ENCODE results near the gene CFAP53.
"Not testable (repeated sequence)": the region's sequence is repeated elsewhere in the genome, so short reads cannot be mapped to it uniquely, and the experiment has no call there.

Gene CFAP53

GRCh38 chr18:50272568-50272967, 6.3 kb upstream of the CFAP53 start:
- no peak for DNase-seq (ENCODE audit: low read depth)

GRCh38 chr18:50268022-50268747, 1.9 kb upstream of the CFAP53 start:
- peak; percentile 62 for DNase-seq (ENCODE audit: low read depth)

DNA sequence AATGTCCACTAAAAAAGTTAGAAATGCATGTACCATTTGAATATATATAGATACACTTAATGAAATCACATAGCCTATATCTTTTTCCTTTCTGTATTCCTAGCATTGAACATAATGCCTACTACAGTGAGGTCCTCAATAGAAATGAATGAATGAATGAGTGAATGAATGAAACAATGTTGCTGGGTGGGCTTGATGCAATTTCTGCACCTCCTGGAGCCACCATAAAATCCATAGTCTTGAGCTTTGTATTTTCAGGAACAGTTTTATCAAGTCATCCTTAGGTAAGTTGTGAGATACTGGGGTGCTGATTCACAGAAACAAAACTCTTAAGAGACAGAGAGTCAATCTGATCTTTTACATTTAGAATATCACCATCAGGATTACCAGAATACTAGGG, 3.3 kb downstream of the CFAP53 start:
- DNase-seq (ENCODE audit: low read depth) = no peak

- DNase-seq (ENCODE audit: low read depth) = no peak
These were observed 15.4 kb downstream of the CFAP53 start for GRCh38 chr18:50250935-50251334.

- no peak for DNase-seq (ENCODE audit: low read depth)
These were observed 16.7 kb downstream of the CFAP53 start for GRCh38 chr18:50249576-50249975.

DNA sequence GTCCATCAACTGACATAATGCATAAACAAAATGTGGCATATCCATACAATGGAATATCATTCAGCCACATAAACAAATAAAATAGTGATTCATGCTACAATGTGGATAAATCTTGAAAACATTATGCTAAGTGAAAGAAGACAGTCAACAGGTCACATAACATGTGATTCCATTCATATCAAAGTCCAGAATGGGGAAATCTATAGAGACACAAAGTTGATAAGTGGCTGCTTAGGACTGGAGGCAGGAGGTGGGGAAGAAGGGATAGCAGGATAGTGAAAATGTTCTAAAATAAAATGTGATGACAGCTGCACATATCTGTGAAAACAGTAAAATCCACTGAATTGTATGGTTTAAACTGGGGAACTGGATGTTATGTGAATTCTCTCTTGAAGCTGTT, 18.7 kb downstream of the CFAP53 start:
- no peak for DNase-seq (ENCODE audit: low read depth)

DNA sequence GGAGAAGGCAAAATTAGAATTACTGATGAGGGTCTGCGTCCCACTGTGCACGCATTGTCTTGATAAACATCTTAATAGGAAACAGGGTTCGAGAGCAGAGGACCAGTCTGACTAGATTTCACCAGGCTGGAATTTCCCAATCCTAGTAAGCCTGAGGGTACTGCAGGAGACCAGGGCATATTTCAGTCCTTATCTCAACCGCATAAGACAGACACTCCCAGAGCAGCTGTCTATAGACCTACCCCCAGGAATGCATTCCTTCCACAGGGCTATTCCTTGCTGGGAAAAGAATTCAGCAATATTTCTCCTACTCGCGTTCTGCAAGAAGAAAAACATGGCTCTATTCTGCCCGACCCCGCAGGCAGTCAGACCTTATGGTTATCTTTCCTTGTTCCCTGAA, 24.5 kb downstream of the CFAP53 start:
- not testable (repeated sequence) for DNase-seq (ENCODE audit: low read depth)

- peak; percentile 15 for DNase-seq (ENCODE audit: low read depth)
These were observed 26.2 kb downstream of the CFAP53 start for GRCh38 chr18:50240080-50240563.

DNA sequence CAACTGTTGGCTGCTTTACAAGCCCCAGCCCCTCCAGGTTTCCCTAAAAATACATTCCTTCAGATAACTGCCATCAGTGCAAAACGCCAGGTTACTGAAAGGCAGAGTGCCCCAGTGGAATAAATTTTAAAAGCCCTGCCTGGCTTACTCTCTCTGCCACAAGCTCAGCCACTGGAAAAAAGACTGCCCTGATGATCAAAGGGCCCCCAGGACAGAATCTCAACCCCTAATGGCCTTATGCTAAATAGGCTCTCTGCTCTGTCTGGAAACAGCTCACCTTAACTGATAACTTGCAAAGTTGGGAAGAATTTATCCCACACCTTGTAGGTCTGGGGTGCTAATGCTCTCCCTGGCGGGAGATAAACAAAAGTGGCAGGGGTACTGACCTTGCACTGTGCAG, 33.9 kb downstream of the CFAP53 start:
- no peak for DNase-seq (ENCODE audit: low read depth)

DNA sequence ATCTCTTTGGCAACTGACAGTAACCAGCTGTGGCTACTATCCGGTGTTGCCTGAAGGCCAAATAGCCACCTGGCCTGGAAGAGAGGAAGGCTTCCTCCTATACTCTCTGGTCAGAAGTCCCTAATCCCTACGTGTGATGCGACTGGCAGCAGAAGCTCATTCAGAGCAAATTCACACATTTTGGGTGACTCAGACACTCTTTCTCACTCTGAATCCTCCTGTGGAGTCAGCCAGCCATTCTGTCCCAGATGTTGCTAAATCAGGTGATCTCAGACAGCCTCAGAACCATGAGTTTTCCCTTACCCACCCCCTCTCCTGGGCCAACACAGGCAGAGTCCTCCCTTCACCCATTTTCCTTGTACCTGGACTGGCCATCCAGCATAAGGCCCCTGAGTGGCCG, 34.7 kb downstream of the CFAP53 start:
- peak; percentile 1 for DNase-seq (ENCODE audit: low read depth)

- not testable (repeated sequence) for DNase-seq (ENCODE audit: low read depth)
These were observed 46.0 kb downstream of the CFAP53 start for GRCh38 chr18:50220249-50220648.

- DNase-seq (ENCODE audit: low read depth) = peak; percentile 41
These were observed 47.7 kb downstream of the CFAP53 start for GRCh38 chr18:50218432-50219197.

DNA sequence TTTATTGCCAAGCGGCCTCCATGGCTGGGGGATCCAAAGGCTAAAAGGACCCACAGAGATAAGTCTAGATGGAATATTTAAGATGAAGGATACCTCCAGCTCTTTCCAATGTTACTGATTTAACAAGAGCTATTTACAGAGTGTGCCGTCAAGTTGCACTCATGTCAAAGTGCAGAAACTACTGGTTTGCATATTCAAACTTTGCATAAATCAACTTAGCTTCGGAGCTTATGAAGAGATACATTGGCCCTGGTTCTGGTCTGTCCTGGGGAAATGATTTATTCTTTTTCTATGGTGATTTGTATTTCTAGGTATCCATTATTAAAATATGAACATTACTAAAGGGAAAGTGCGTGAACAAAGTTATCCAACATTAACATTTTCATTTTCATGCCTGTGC, 57.0 kb downstream of the CFAP53 start:
- DNase-seq (ENCODE audit: low read depth) = no peak

DNA sequence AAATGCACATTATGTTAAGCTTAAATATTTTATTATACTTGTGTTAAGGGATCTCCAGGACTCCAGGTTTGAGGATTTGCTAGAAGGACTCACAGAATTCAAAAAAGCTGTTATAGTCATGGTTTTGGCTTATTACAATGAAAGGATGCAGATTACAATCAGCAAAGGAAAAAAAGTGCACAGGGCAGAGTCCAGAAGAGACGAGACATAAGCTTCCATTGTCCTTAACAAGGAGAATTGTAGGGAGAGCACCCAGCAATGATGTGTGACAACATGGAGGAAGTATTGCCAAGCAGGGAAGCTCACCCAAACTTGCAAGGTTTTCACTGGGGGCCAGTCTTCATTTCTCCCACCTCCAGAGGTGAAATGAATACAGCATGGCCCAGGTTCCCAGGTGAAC, 58.6 kb downstream of the CFAP53 start:
- no peak for DNase-seq (ENCODE audit: low read depth)

GRCh38 chr18:50203801-50204604, 62.3 kb downstream of the CFAP53 start:
- DNase-seq (ENCODE audit: low read depth) = peak; percentile 46

GRCh38 chr18:50201476-50202018, 64.7 kb downstream of the CFAP53 start:
- no peak for DNase-seq (ENCODE audit: low read depth)

DNA sequence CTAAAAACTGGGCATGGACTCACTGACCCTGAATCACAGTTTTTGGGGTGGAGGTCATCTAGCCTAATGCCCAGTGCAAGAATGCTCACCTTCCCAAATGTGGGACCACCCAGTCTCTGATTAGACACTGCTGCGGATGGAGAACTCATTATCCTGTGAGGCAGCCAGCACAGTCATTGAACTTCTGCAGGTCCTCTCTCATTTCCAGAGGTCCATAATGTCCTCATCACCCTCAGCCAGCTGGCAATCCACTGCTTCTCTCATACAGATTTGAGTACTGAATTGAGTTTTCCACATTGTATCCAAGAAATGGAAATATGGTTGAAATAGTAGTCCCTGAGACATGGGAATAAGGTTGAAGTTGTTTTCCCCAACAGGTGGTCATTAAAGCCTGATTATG, 66.4 kb downstream of the CFAP53 start:
- no peak for DNase-seq (ENCODE audit: low read depth)

GRCh38 chr18:50199346-50199855, 66.9 kb downstream of the CFAP53 start:
- DNase-seq (ENCODE audit: low read depth) = peak; percentile 10

DNA sequence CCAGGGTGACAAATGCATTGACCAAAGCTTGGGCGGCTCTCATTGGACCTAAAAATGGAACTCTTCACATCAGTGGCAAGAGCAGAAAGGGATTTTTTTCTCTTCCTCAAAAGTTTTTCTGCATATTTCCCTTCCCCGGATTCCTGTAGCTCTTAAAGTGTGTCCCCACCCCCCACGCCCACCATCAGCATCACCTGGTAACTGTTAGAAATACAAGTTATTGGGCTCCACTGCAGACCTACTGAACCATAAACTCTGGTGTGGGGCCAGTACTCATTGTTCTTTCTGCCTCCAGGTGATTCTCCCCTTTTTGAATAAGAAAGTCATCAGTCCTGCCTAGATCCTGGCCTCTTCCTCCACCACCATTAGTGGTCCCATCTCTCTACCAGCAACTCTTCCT, 70.0 kb downstream of the CFAP53 start:
- DNase-seq (ENCODE audit: low read depth) = no peak

- no peak for DNase-seq (ENCODE audit: low read depth)
These were observed 70.6 kb downstream of the CFAP53 start for GRCh38 chr18:50195689-50196088.

DNA sequence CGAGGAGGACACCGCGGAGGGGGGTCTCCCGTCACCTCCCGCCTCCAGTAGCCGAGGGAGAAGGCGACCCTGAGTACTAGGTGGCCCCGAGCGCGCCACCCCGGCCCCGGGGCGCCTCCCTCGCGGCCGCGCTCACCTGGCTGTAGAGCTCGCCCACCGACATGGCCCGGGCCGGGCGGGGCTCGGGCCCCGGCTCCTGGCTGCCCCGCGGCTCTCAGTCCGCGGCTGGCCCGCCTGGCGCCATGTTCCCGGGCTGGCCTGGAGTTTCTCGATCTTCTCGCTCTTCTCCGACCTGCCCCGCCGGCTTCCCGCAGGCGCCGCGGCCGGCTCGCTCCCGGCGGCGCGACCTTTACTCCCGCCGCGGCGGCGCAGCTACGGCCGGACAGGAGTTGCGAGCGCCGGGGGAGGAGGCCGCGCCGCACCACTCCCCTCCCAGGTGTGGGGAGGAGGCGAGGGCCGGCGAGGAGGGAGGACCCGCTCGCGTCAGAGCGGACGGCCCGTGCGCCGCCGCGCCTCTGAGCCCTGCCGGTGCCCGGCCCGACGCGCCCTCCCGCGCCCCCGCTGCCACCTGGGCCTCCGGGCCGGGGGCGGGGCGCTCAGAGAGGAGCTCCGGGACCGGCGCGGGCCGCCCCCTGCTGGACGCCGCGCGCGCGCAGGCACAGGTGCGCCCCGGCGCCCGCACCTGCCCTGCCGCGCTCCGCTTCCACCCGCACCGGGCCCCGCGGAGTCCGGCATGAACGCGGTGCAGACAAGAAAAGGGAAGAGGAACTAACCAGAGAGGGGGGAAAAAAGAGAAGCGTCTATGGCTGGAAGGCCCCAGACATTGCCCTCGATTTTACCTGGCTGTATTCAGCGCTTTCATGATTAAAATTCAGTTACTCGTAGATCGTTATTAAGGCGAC, 71.4 kb downstream of the CFAP53 start, which contains the start of gene MYO5B:
TSS of gene MYO5B (minus strand) at position 517 of the 902 bp plus-strand sequence. CDS start at position 163, 354 bp downstream.
- no peak for DNase-seq (ENCODE audit: low read depth)

Data from iris pigment epithelial cell (primary cell).